Vagina (tissue), 2 donors: ENCODE measurements around the gene DBR1. TPM values are rescaled to one million over a fixed set of nuclear protein-coding genes. Genes with fewer than 3 reads are reported as not detected.
"Not testable (repeated sequence)": the region's sequence is repeated elsewhere in the genome, so short reads cannot be mapped to it uniquely, and the experiment has no call there.

Source experiments
- DNase-seq, 2 donors: peaks; one replicate each; pipeline ENCODE4 v3.0.0-alpha.2; 2017; ENCODE audit errors: extremely low spot score in 2 of 2
- H3K27ac ChIP-seq: fragments of 200-600 bp; sonication (generic); one replicate; pipeline ENCODE4 v1.5.1; 2019
- H3K27me3 ChIP-seq: fragments of 200-600 bp; sonication (generic); one replicate; pipeline ENCODE4 v1.5.1; 2019
- H3K36me3 ChIP-seq, 2 donors: fragments of 200-600 bp; sonication (generic); one replicate each; pipeline ENCODE4 v1.5.1; 2017 to 2019
- H3K4me1 ChIP-seq: fragments of 200-600 bp; sonication (generic); one replicate; pipeline ENCODE4 v1.5.1; 2019
- H3K4me3 ChIP-seq, 2 donors: fragments of 200-600 bp; sonication (generic); 1 replicate in 1 of 2; 2 replicates in 1 of 2; pipeline ENCODE4 v1.5.1; 2016 to 2019
- H3K9me3 ChIP-seq: fragments of 200-600 bp; sonication (generic); one replicate; pipeline ENCODE4 v1.5.1; 2019
- CTCF ChIP-seq, 3 experiments: fragments of 450-650 bp in 2 of 3; fragments of 200-600 bp in 1 of 3; sonication (generic) in 1 of 3; IDR thresholded peaks; one replicate each; pipeline ENCODE4 v1.5.1; 2017 to 2019; ENCODE audit warnings: antibody characterized with exemption in 3 of 3, mild to moderate bottlenecking in 2 of 3, moderate library complexity in 2 of 3
- POLR2A ChIP-seq, 2 donors: fragments of 450-650 bp; IDR thresholded peaks; one replicate each; pipeline ENCODE4 v1.6.1; 2017; ENCODE audit warnings: antibody characterized with exemption in 2 of 2, mild to moderate bottlenecking in 2 of 2, moderate library complexity in 2 of 2
- POLR2AphosphoS5 ChIP-seq, 2 donors: sonication (generic); formaldehyde crosslinking; IDR thresholded peaks; one replicate each; pipeline ENCODE4 v1.9.0; 2017; ENCODE audit warnings: antibody characterized with exemption in 2 of 2, mild to moderate bottlenecking in 2 of 2, low read depth in 1 of 2; ENCODE audit not compliant: insufficient read depth in 1 of 2
- intact Hi-C: fragments of 100-400 bp; cut with DNase I; formaldehyde crosslinking; loops from one replicate; pipeline ENCODE4 v1.15.1; 2023
- total RNA-seq: library from RNA; depleted of rRNA; stranded (reverse); fragments of >200 nt; gene quantifications from one replicate; pipeline ENCODE4 v1.2.3, GENCODE V29; 2016

The DBR1 gene
- total RNA-seq, 1 donor from 2014 or later, result 8.6 TPM

- Histone ChIP-seq H3K4me3 (no peak overlapping the region), H3K4me1 (no peaks in the 10 kb centered on the region), H3K36me3 (no peaks in the 10 kb centered on the region), H3K27me3 (no peaks in the 10 kb centered on the region), H3K9me3 (no peaks in the 10 kb centered on the region), H3K27ac (no peak overlapping the region)
- intact Hi-C loops, result no loop called here
- DNase-seq, result no peak
- TF ChIP-seq POLR2A (IDR thresholded peaks at IDR 0.05), result no peak
- no peak for TF ChIP-seq POLR2AphosphoS5 (IDR thresholded peaks at IDR 0.05; ENCODE audit: insufficient read depth in 1 of 2, low read depth in 1 of 2)
- TF ChIP-seq CTCF (IDR thresholded peaks at IDR 0.05), result no peak
Observed at GRCh38 chr3:138154534-138154933, 20.2 kb downstream of the DBR1 start.

- Histone ChIP-seq H3K9me3 (no peaks in the 10 kb centered on the region), H3K27me3 (no peaks in the 10 kb centered on the region), H3K4me1 (no peaks in the 10 kb centered on the region), H3K4me3 (no peak overlapping the region), H3K36me3 (no peaks in the 10 kb centered on the region), H3K27ac (no peak overlapping the region)
- no peak for DNase-seq
- no peak for TF ChIP-seq POLR2AphosphoS5 (IDR thresholded peaks at IDR 0.05; ENCODE audit: insufficient read depth in 1 of 2, low read depth in 1 of 2)
- TF ChIP-seq CTCF (IDR thresholded peaks at IDR 0.05), result no peak
- no peak for TF ChIP-seq POLR2A (IDR thresholded peaks at IDR 0.05)
- intact Hi-C loops, result no loop called here
Observed at GRCh38 chr3:138148503-138148902, 26.2 kb downstream of the DBR1 start.

DNA sequence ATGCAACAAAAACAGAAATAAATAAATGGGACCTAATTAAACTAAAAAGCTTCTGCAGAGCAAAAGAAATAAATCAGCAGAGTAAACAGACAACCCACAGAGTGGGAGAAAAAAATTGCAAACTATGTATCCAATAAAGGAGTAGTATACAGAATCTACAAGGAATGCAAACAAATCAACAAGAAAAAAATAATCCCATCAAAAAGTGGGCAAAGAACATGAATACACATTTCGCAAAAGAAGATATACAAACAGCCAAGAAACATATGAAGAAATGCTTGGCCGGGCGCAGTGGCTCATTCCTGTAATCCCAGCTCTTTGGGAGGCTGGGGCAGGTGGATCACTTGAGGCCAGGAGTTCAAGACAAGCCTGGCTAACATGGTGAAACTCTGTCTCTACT, 32.5 kb downstream of the DBR1 start:
- intact Hi-C loops, H3K4me1 ChIP-seq, H3K9me3 ChIP-seq, DNase-seq, H3K4me3 ChIP-seq, H3K36me3 ChIP-seq, H3K27me3 ChIP-seq, H3K27ac ChIP-seq: not testable (repeated sequence)

DNA sequence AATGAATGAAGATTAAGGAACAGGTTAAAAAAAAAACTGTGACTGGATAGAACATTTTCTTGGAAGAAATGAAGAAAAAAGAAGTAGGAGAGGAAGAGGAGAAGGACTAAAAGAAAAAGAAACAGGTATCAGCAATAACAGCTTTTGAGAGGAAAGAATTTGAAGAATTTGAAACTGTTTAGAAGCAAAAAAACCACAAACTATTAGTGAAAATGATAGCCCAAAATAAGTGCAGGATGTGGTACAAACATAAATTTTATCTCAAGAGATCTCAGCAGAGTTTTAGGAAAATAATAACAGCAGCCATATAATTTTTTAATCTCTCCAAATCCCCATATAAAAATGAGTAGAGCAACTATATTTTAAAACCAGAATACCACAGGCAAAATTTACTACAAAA, 33.8 kb downstream of the DBR1 start:
- no peak for TF ChIP-seq POLR2AphosphoS5 (IDR thresholded peaks at IDR 0.05; ENCODE audit: insufficient read depth in 1 of 2, low read depth in 1 of 2)
- Histone ChIP-seq H3K36me3 (no peaks in the 10 kb centered on the region), H3K4me1 (no peaks in the 10 kb centered on the region), H3K27me3 (no peaks in the 10 kb centered on the region), H3K27ac (no peak overlapping the region), H3K9me3 (no peaks in the 10 kb centered on the region), H3K4me3 (no peak overlapping the region)
- intact Hi-C loops, result no loop called here
- DNase-seq, result no peak

DNA sequence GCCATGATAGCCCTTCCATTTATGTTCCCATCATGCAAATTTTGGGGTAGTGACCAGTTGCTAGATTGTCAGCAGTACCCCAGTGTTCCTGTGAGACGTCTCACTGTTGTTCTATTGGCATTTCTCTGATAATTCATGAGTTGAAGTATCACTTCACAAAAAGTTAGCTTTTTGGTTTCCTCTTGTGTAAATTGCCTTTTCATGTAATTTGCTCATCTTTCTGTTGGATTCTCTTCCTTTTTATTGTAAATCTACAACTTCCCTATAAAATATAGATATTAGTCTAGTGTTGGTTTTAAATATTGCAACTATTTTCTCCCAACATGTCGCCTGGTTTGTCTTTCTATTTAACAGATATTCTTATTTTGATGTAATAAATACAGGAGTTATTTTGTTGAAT, 35.0 kb downstream of the DBR1 start:
- H3K27ac ChIP-seq, result no peak overlapping the region
- H3K4me1 ChIP-seq, result no peaks in the 10 kb centered on the region
- no peak overlapping the region for H3K4me3 ChIP-seq
- DNase-seq, result no peak
- no peak for TF ChIP-seq CTCF (IDR thresholded peaks at IDR 0.05)
- TF ChIP-seq POLR2A (IDR thresholded peaks at IDR 0.05), result no peak
- no peak for TF ChIP-seq POLR2AphosphoS5 (IDR thresholded peaks at IDR 0.05; ENCODE audit: insufficient read depth in 1 of 2, low read depth in 1 of 2)
- H3K36me3 ChIP-seq, result no peaks in the 10 kb centered on the region
- intact Hi-C loops, result no loop called here
- no peaks in the 10 kb centered on the region for H3K27me3 ChIP-seq
- H3K9me3 ChIP-seq, result no peaks in the 10 kb centered on the region

DNA sequence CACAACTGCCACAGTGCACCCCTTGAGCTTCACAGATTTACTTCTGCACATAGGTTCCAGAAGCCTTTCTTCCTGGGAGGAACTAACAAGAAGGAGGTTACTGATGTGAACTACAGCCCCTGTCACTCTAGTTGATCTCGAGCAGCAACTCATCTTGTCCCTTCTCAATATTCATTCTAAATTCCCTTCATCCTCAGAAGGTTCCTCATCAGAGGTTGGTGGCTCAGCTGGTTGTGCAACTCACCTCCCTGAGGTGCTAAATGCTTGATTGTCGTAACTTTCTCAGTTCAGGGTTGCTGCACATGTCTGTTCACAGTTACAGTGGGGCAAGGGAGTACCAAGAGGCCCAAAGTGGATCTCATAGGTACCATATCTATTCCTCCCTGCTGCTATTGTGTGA, 36.9 kb downstream of the DBR1 start:
- Histone ChIP-seq H3K27ac (no peak overlapping the region), H3K4me3 (no peak overlapping the region), H3K4me1 (no peaks in the 10 kb centered on the region), H3K27me3 (no peaks in the 10 kb centered on the region), H3K9me3 (no peaks in the 10 kb centered on the region), H3K36me3 (no peaks in the 10 kb centered on the region)
- DNase-seq, result no peak
- intact Hi-C loops, result no loop called here
- TF ChIP-seq POLR2A (IDR thresholded peaks at IDR 0.05) (no peak), POLR2AphosphoS5 (IDR thresholded peaks at IDR 0.05; ENCODE audit: insufficient read depth in 1 of 2, low read depth in 1 of 2) (no peak), CTCF (IDR thresholded peaks at IDR 0.05) (no peak)
